ENCODE data around the gene NR2F1-AS1. TPM values are rescaled to one million over a fixed set of nuclear protein-coding genes. Genes with fewer than 3 reads are reported as not detected.

NR2F1-AS1 gene
- total RNA-seq, 1 donor from 2014 or later, result 53.1 TPM

GRCh38 chr5:93589829-93590215, 8.8 kb upstream of the NR2F1-AS1 start:
- peaks cover 83% of the 10 kb centered on the region for H3K36me3 Mint-ChIP-seq (ENCODE audit: low read depth)
- peaks cover 74% of the 10 kb centered on the region for H3K4me1 Mint-ChIP-seq
- no peaks in the 10 kb centered on the region for H3K9me3 Mint-ChIP-seq
- H3K27me3 Mint-ChIP-seq (ENCODE audit: low read depth), result peaks cover 84% of the 10 kb centered on the region
- no peak overlapping the region for H3K4me3 Mint-ChIP-seq
- DNase-seq (ENCODE audit: low read depth, low spot score), result no peak
- TF ChIP-seq, protein P1, sequence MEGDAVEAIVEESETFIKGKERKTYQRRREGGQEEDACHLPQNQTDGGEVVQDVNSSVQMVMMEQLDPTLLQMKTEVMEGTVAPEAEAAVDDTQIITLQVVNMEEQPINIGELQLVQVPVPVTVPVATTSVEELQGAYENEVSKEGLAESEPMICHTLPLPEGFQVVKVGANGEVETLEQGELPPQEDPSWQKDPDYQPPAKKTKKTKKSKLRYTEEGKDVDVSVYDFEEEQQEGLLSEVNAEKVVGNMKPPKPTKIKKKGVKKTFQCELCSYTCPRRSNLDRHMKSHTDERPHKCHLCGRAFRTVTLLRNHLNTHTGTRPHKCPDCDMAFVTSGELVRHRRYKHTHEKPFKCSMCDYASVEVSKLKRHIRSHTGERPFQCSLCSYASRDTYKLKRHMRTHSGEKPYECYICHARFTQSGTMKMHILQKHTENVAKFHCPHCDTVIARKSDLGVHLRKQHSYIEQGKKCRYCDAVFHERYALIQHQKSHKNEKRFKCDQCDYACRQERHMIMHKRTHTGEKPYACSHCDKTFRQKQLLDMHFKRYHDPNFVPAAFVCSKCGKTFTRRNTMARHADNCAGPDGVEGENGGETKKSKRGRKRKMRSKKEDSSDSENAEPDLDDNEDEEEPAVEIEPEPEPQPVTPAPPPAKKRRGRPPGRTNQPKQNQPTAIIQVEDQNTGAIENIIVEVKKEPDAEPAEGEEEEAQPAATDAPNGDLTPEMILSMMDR (conservative IDR thresholded peaks at IDR 0.05), result no peak
- H3K27ac Mint-ChIP-seq (ENCODE audit: unreplicated experiment), result peak overlapping the region; percentile 99

DNA sequence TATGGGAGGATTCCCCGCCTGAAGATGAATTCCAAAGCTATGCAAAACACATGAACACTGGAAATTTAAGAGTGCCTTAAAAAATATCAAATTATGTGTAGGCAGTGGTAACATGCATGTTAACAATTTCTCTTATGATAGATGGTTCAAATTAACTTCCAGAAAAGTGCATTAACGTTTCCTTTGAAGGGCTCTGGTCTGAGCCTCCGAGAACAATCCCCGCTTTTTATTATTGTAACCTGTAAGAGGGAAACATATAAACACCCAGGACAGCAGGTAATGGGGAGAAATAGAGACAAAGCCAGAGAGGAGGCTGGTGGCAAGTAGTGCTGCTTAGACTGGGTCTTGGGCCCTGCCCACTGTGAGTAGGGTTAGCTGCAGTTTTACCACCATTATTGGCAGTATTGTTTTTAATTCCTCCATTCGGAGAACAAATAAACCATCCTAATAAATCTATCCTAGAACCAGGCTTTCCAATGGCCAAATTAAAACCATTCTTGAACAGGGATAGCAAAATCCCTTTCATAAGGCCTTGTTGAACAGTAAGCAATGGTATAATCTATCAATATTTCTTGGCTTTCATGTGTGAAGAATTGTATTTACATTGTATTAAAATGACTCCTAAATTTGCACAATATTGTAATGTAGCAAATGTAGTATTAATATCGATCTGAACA, 8.3 kb upstream of the NR2F1-AS1 start:
- TF ChIP-seq, protein P1 (conservative IDR thresholded peaks at IDR 0.05), result no peak
- Mint-ChIP-seq H3K4me1 (peaks cover 68% of the 10 kb centered on the region), H3K9me3 (no peaks in the 10 kb centered on the region), H3K27ac (ENCODE audit: unreplicated experiment) (peak overlapping the region; percentile 99), H3K4me3 (no peak overlapping the region), H3K27me3 (ENCODE audit: low read depth) (peaks cover 78% of the 10 kb centered on the region), H3K36me3 (ENCODE audit: low read depth) (peaks cover 80% of the 10 kb centered on the region)
- DNase-seq (ENCODE audit: low read depth, low spot score), result no peak

DNA sequence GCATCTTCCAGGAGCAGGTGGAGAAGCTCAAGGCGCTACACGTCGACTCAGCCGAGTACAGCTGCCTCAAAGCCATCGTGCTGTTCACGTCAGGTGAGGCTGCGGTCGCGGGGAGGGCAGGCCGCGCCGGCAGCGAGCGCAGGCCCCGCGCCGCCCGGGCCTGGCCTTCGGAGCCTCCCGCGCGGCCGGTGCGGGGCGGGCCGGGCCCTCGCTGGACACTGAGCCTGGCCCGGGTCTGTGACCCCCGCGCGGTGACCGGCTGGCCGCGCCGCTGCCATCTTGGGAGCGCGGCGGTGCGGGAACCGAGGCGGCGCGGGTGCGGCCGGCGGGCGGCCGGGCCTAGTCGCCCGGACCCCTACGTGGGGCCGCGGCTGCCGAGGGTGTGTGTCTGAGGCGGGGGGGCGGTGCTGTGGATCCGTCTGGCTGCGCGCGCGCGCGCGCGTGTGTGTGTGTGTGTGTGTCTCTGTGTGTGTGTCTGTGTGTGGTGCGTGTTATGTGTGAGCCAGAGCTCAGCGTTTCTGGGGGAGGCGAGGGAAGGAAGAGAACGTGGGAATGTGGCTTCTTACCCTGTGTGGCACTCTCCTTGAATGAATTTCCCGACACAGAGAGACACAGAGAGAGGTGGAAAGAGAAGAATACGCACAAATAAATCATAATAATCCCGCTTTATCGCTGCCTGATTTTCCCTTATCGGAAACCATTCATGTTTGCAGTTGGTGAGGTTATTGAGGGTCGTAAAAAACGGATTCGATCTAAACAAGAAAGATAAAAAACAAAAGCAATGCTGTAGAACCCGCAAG, 7.5 kb upstream of the NR2F1-AS1 start:
- Mint-ChIP-seq H3K36me3 (ENCODE audit: low read depth) (peaks cover 74% of the 10 kb centered on the region), H3K27ac (ENCODE audit: unreplicated experiment) (peak overlapping the region; percentile 99), H3K27me3 (ENCODE audit: low read depth) (peaks cover 71% of the 10 kb centered on the region), H3K4me3 (peak overlapping the region; percentile 100), H3K4me1 (peaks cover 61% of the 10 kb centered on the region), H3K9me3 (no peaks in the 10 kb centered on the region)
- DNase-seq (ENCODE audit: low read depth, low spot score), result no peak
- TF ChIP-seq, protein P1 (conservative IDR thresholded peaks at IDR 0.05), result no peak

DNA sequence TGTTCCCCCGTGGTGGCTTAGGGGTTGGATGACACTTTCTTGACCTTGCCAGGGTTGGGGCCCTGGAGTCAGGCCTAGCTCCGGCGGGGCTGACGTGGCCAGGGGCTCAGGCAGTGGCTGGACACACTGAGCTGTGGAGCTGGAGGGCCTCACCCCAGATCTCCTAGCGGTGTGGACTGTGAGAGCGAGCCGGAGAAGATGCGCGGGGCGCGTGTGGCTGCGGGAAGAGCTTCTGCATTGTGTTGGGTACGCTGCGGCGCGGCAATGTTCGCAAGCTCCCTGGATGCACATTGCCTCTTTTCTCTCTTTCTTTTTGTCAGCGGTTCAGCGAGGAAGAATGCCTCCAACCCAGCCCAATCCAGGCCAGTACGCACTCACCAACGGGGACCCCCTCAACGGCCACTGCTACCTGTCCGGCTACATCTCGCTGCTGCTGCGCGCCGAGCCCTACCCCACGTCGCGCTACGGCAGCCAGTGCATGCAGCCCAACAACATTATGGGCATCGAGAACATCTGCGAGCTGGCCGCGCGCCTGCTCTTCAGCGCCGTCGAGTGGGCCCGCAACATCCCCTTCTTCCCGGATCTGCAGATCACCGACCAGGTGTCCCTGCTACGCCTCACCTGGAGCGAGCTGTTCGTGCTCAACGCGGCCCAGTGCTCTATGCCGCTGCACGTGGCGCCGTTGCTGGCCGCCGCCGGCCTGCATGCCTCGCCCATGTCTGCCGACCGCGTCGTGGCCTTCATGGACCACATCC, 6.8 kb upstream of the NR2F1-AS1 start:
- peak overlapping the region; percentile 100 for H3K4me3 Mint-ChIP-seq
- TF ChIP-seq, protein P1 (conservative IDR thresholded peaks at IDR 0.05), result no peak
- peaks cover 53% of the 10 kb centered on the region for H3K4me1 Mint-ChIP-seq
- H3K27me3 Mint-ChIP-seq (ENCODE audit: low read depth), result peaks cover 64% of the 10 kb centered on the region
- peak overlapping the region; percentile 99 for H3K27ac Mint-ChIP-seq (ENCODE audit: unreplicated experiment)
- H3K9me3 Mint-ChIP-seq, result no peaks in the 10 kb centered on the region
- DNase-seq (ENCODE audit: low read depth, low spot score), result no peak
- H3K36me3 Mint-ChIP-seq (ENCODE audit: low read depth), result peaks cover 69% of the 10 kb centered on the region

- H3K27me3 Mint-ChIP-seq (ENCODE audit: low read depth), result peaks cover 58% of the 10 kb centered on the region
- TF ChIP-seq, protein P1 (conservative IDR thresholded peaks at IDR 0.05), result no peak
- no peak for DNase-seq (ENCODE audit: low read depth, low spot score)
- peaks cover 63% of the 10 kb centered on the region for H3K36me3 Mint-ChIP-seq (ENCODE audit: low read depth)
- peak overlapping the region; percentile 99 for H3K27ac Mint-ChIP-seq (ENCODE audit: unreplicated experiment)
- peaks cover 45% of the 10 kb centered on the region for H3K4me1 Mint-ChIP-seq
- H3K4me3 Mint-ChIP-seq, result peak overlapping the region; percentile 100
- no peaks in the 10 kb centered on the region for H3K9me3 Mint-ChIP-seq
These were observed 5.9 kb upstream of the NR2F1-AS1 start for GRCh38 chr5:93586736-93587596.

Measured in neural crest cell (in vitro differentiated cells).